OCI-LY7 (cell line): ENCODE measurements around the gene GNB1L. TPM values are rescaled to one million over a fixed set of nuclear protein-coding genes. Genes with fewer than 3 reads are reported as not detected.

Source experiments
- BruUV-seq: library from RNA; stranded (reverse); fragments of 400-500 nt; replicated peaks from 2 replicates; lab custom pipeline; 2021; lab: Mats Ljungman, UMichigan
- CTCF ChIA-PET: fragments of 300-600 bp; sonication (Branson Sonifier 250); formaldehyde crosslinking; loops from one replicate; lab custom pipeline; 2022; ENCODE audit warnings: antibody characterized with exemption; ENCODE audit not compliant: unreplicated experiment; lab: Charles Lee
- POLR2A ChIA-PET: fragments of 300-600 bp; sonication (Branson Sonifier 250); formaldehyde crosslinking; loops from one replicate; lab custom pipeline; 2022; ENCODE audit warnings: antibody characterized with exemption; lab: Charles Lee
- DNase-seq: peaks from one replicate; pipeline ENCODE4 v3.0.0-alpha.2; 2015; ENCODE audit warnings: low spot score
- H2AFZ ChIP-seq: fragments of 200-600 bp; sonication (generic), shearing (Covaris generic); 2 replicates; pipeline ENCODE4 v1.6.1; 2014; ENCODE audit warnings: mild to moderate bottlenecking, antibody characterized with exemption, low read length, moderate library complexity
- H3K27ac ChIP-seq: fragments of 200-600 bp; sonication (generic); 2 replicates; pipeline ENCODE4 v1.5.1; 2014; ENCODE audit warnings: mixed run types, low read depth, mild to moderate bottlenecking, moderate library complexity, low read length, inconsistent platforms; ENCODE audit not compliant: poor library complexity, severe bottlenecking
- H3K36me3 ChIP-seq: fragments of 200-600 bp; sonication (generic); 2 replicates; pipeline ENCODE4 v1.6.1; 2014; ENCODE audit warnings: mild to moderate bottlenecking, antibody characterized with exemption, low read length, moderate library complexity, mixed read lengths; ENCODE audit not compliant: insufficient read depth
- H3K4me1 ChIP-seq: fragments of 200-600 bp; sonication (generic); 2 replicates; pipeline ENCODE4 v1.5.1; 2014; ENCODE audit warnings: mild to moderate bottlenecking, low read length; ENCODE audit not compliant: insufficient read depth, poor library complexity, severe bottlenecking
- H3K4me2 ChIP-seq: fragments of 200-600 bp; sonication (generic); 2 replicates; pipeline ENCODE4 v1.6.1; 2014; ENCODE audit warnings: mild to moderate bottlenecking, low read length
- H3K4me3 ChIP-seq: fragments of 200-600 bp; sonication (generic); 2 replicates; pipeline ENCODE4 v1.5.1; 2014; ENCODE audit warnings: mild to moderate bottlenecking, low read depth, low read length; ENCODE audit not compliant: poor library complexity, severe bottlenecking
- H3K79me2 ChIP-seq: fragments of 200-600 bp; sonication (generic); 2 replicates; pipeline ENCODE4 v1.6.1; 2016; ENCODE audit warnings: low read depth, mild to moderate bottlenecking, low read length, moderate library complexity, mixed read lengths; ENCODE audit not compliant: insufficient read depth
- H3K9me2 ChIP-seq: fragments of 200-600 bp; sonication (generic); 2 replicates; pipeline ENCODE4 v1.6.1; 2016; ENCODE audit warnings: mild to moderate bottlenecking, low read length, mixed read lengths; ENCODE audit not compliant: insufficient read depth
- H3K9me3 ChIP-seq: fragments of 200-600 bp; sonication (generic); 2 replicates; pipeline ENCODE4 v1.6.1; 2014; ENCODE audit warnings: mild to moderate bottlenecking, mixed run types, low read length, mixed read lengths
- H4K20me1 ChIP-seq: fragments of 200-600 bp; sonication (generic); 2 replicates; pipeline ENCODE4 v1.6.1; 2014; ENCODE audit warnings: mild to moderate bottlenecking, antibody characterized with exemption, low read length, moderate library complexity, mixed read lengths; ENCODE audit not compliant: insufficient read depth
- CTCF ChIP-seq: fragments of 200-600 bp; sonication (generic); conservative IDR thresholded peaks from 2 replicates; pipeline ENCODE4 v1.5.1; 2014; ENCODE audit warnings: mild to moderate bottlenecking, antibody characterized with exemption, low read length, moderate library complexity, mixed read lengths
- EZH2phosphoT487 ChIP-seq: fragments of 200-600 bp; sonication (generic); IDR thresholded peaks from 2 replicates; pipeline ENCODE4 v1.6.1; 2018; ENCODE audit warnings: low read depth, borderline replicate concordance, mild to moderate bottlenecking, mixed run types, antibody characterized with exemption, low read length, moderate library complexity, mixed read lengths
- intact Hi-C: fragments of 100-400 bp; cut with micrococcal nuclease; formaldehyde crosslinking; loops from one replicate; pipeline ENCODE4 v1.10.0; 2022; ENCODE audit not compliant: unreplicated experiment
- total RNA-seq, 2 experiments: library from RNA; depleted of rRNA in 1 of 2; stranded (reverse); fragments of >200 nt in 1 of 2; shearing (Covaris generic) in 1 of 2; gene quantifications; 2 replicates each; pipeline ENCODE4 v1.2.3, GENCODE V29; 2014 to 2022

Gene GNB1L
- total RNA-seq, 2 experiments from 2014 or later, result 13.1 to 26.7 TPM

- no peaks in the 10 kb centered on the region for H3K36me3 ChIP-seq
- no peak overlapping the region for H3K4me2 ChIP-seq
- no peaks in the 10 kb centered on the region for H4K20me1 ChIP-seq
- intact Hi-C loops, result no loop called here
- no peaks in the 10 kb centered on the region for H3K79me2 ChIP-seq
- H3K4me3 ChIP-seq, result no peak overlapping the region
- H3K27ac ChIP-seq, result no peak overlapping the region
- H2AFZ ChIP-seq, result no peak overlapping the region
- CTCF ChIA-PET, result no interaction called here
- BruUV-seq, result no TSS peak
- no peaks in the 10 kb centered on the region for H3K4me1 ChIP-seq
- POLR2A ChIA-PET, result no interaction called here
- H3K9me2 ChIP-seq, result no peaks in the 10 kb centered on the region
- no peak for DNase-seq
- H3K9me3 ChIP-seq, result no peaks in the 10 kb centered on the region
- TF ChIP-seq EZH2phosphoT487, result no peak
- no peak for TF ChIP-seq CTCF
Observed at GRCh38 chr22:19746726-19747125, 107.9 kb downstream of the GNB1L start.

GRCh38 chr22:19745155-19746101 lies 109.2 kb downstream of the GNB1L start:
- DNase-seq, result no peak
- H4K20me1 ChIP-seq, result no peaks in the 10 kb centered on the region
- intact Hi-C loops, result no loop called here
- no peaks in the 10 kb centered on the region for H3K79me2 ChIP-seq
- H3K36me3 ChIP-seq, result no peaks in the 10 kb centered on the region
- ChIA-PET POLR2A (no interaction called here), CTCF (interaction anchor here (1.0 kb wide), 1 partner anchor 28 kb away, joined by 3 read pairs; no protein-coding TSS in a partner anchor)
- H3K4me2 ChIP-seq, result no peak overlapping the region
- H2AFZ ChIP-seq, result no peak overlapping the region
- BruUV-seq, result no TSS peak
- TF ChIP-seq CTCF (no peak), EZH2phosphoT487 (no peak)
- H3K27ac ChIP-seq, result no peak overlapping the region
- H3K4me1 ChIP-seq, result no peaks in the 10 kb centered on the region
- no peaks in the 10 kb centered on the region for H3K9me3 ChIP-seq
- no peak overlapping the region for H3K4me3 ChIP-seq
- H3K9me2 ChIP-seq, result no peaks in the 10 kb centered on the region
